ENCODE data around the gene GABBR2. TPM values are rescaled to one million over a fixed set of nuclear protein-coding genes. Genes with fewer than 3 reads are reported as not detected.

The GABBR2 gene
- polyA plus RNA-seq, 1 donor (not counting 4 experiments of a cell fraction or from before 2014, with no cell fraction given) = 0.01 TPM

GRCh38 chr9:98726735-98727134 lies 18.0 kb upstream of the GABBR2 start:
- H3K4me1 ChIP-seq (ENCODE audit: control insufficient read depth, extremely low read depth, insufficient read depth, low read length) = no peaks in the 10 kb centered on the region
- no peaks in the 10 kb centered on the region for H3K9me1 ChIP-seq (ENCODE audit: control insufficient read depth, extremely low read depth, insufficient read depth, low read length)
- FAIRE-seq (no peak), DNase-seq (ENCODE audit: low read depth, low spot score) (no peak)
- TF ChIP-seq EZH2 (IDR thresholded peaks at IDR 0.05; ENCODE audit: low read length) = no peak
- TF ChIP-seq CTCF (optimal IDR thresholded peaks at IDR 0.05 in 1 of 3, IDR thresholded peaks at IDR 0.05 in 1 of 3, conservative IDR thresholded peaks at IDR 0.05 in 1 of 3; ENCODE audit: extremely low read depth in 1 of 3, insufficient read depth in 2 of 3, low read length in 3 of 3) = no peak
- no peak overlapping the region for H2AFZ ChIP-seq (ENCODE audit: control insufficient read depth, low read length)
- dilution Hi-C loops (cut with MboI; ENCODE audit: extremely low pct_ligation_motif_present, low sequenced_read_pairs) = no loop called here
- peaks cover 15% of the 10 kb centered on the region for H3K27me3 ChIP-seq (ENCODE audit: control insufficient read depth, extremely low read depth, insufficient read depth, low read length)
- no peak overlapping the region for H3K4me2 ChIP-seq (ENCODE audit: control insufficient read depth, extremely low read depth, insufficient read depth, low read depth, low read length)
- H4K20me1 ChIP-seq (ENCODE audit: control insufficient read depth, extremely low read depth, insufficient read depth, low read length) = no peaks in the 10 kb centered on the region
- no peak overlapping the region for H3K4me3 ChIP-seq (ENCODE audit: control insufficient read depth in 2 of 3, extremely low read depth in 1 of 3, insufficient read depth in 2 of 3, low read depth in 1 of 3, low read length in 3 of 3)
- no peaks in the 10 kb centered on the region for H3K36me3 ChIP-seq (ENCODE audit: control insufficient read depth in 2 of 2, extremely low read depth in 1 of 2, insufficient read depth in 2 of 2, low read length in 2 of 2)
- no peak overlapping the region for H3K9ac ChIP-seq (ENCODE audit: control insufficient read depth, extremely low read depth, insufficient read depth, low read length)
- H3K27ac ChIP-seq (ENCODE audit: control insufficient read depth, insufficient read depth, low read length) = no peak overlapping the region
- H3K79me2 ChIP-seq (ENCODE audit: control insufficient read depth, insufficient read depth, low read length) = no peaks in the 10 kb centered on the region
- no peaks in the 10 kb centered on the region for H3K9me3 ChIP-seq (ENCODE audit: control insufficient read depth, low read depth, low read length)

GRCh38 chr9:98724810-98725530 lies 16.2 kb upstream of the GABBR2 start:
- Histone ChIP-seq H3K4me3 (ENCODE audit: control insufficient read depth in 2 of 3, extremely low read depth in 1 of 3, insufficient read depth in 2 of 3, low read depth in 1 of 3, low read length in 3 of 3) (no peak overlapping the region), H3K79me2 (ENCODE audit: control insufficient read depth, insufficient read depth, low read length) (no peaks in the 10 kb centered on the region), H3K9me3 (ENCODE audit: control insufficient read depth, low read depth, low read length) (no peaks in the 10 kb centered on the region), H3K36me3 (ENCODE audit: control insufficient read depth in 2 of 2, extremely low read depth in 1 of 2, insufficient read depth in 2 of 2, low read length in 2 of 2) (no peaks in the 10 kb centered on the region), H3K27me3 (ENCODE audit: control insufficient read depth, extremely low read depth, insufficient read depth, low read length) (peaks cover 15% of the 10 kb centered on the region), H3K4me1 (ENCODE audit: control insufficient read depth, extremely low read depth, insufficient read depth, low read length) (no peaks in the 10 kb centered on the region), H3K27ac (ENCODE audit: control insufficient read depth, insufficient read depth, low read length) (no peak overlapping the region), H3K4me2 (ENCODE audit: control insufficient read depth, extremely low read depth, insufficient read depth, low read depth, low read length) (no peak overlapping the region), H3K9me1 (ENCODE audit: control insufficient read depth, extremely low read depth, insufficient read depth, low read length) (no peaks in the 10 kb centered on the region), H4K20me1 (ENCODE audit: control insufficient read depth, extremely low read depth, insufficient read depth, low read length) (no peaks in the 10 kb centered on the region), H2AFZ (ENCODE audit: control insufficient read depth, low read length) (no peak overlapping the region), H3K9ac (ENCODE audit: control insufficient read depth, extremely low read depth, insufficient read depth, low read length) (no peak overlapping the region)
- dilution Hi-C loops (cut with MboI; ENCODE audit: extremely low pct_ligation_motif_present, low sequenced_read_pairs) = no loop called here
- no peak for DNase-seq (ENCODE audit: low read depth, low spot score)
- no peak for TF ChIP-seq EZH2 (IDR thresholded peaks at IDR 0.05; ENCODE audit: low read length)
- no peak for TF ChIP-seq CTCF (optimal IDR thresholded peaks at IDR 0.05 in 1 of 3, IDR thresholded peaks at IDR 0.05 in 1 of 3, conservative IDR thresholded peaks at IDR 0.05 in 1 of 3; ENCODE audit: extremely low read depth in 1 of 3, insufficient read depth in 2 of 3, low read length in 3 of 3)
- no peak for FAIRE-seq
